HUES64 (cell line): ENCODE measurements around the gene AARS2.
A peak's percentile ranks its signal among the peaks of the same experiment; 100 is the strongest.

Source experiments
- H3K27ac ChIP-seq: 2 replicates; pipeline ENCODE4 v1.7.0; 2013; ENCODE audit warnings: low read depth, low read length, inconsistent platforms
- H3K27me3 ChIP-seq: 2 replicates; pipeline ENCODE4 v1.6.1; 2013; ENCODE audit warnings: mild to moderate bottlenecking, low read length; ENCODE audit not compliant: insufficient read depth
- H3K36me3 ChIP-seq: 2 replicates; pipeline ENCODE4 v1.6.1; 2013; ENCODE audit warnings: mild to moderate bottlenecking, low read length; ENCODE audit not compliant: insufficient read depth
- H3K4me1 ChIP-seq: 2 replicates; pipeline ENCODE4 v1.6.1; 2013; ENCODE audit warnings: mild to moderate bottlenecking, low read length, moderate library complexity; ENCODE audit not compliant: insufficient read depth
- H3K4me3 ChIP-seq: 2 replicates; pipeline ENCODE4 v1.5.1; 2013; ENCODE audit warnings: mild to moderate bottlenecking, low read length, moderate library complexity
- H3K9ac ChIP-seq: 2 replicates; pipeline ENCODE4 v1.6.1; 2013; ENCODE audit warnings: mild to moderate bottlenecking, low read depth, low read length
- H3K9me3 ChIP-seq: 2 replicates; pipeline ENCODE4 v1.6.1; 2013; ENCODE audit warnings: low read depth, low read length; ENCODE audit not compliant: insufficient read depth
- WGBS: fragments of 150-250, 120-280 bp; methylation state at CpG from one replicate; pipeline ENCODE4 v1.1.7; 2013; ENCODE audit warnings: missing lambda C conversion rate; 5-methylcytosine and 5-hydroxymethylcytosine counted together

The AARS2 gene

DNA sequence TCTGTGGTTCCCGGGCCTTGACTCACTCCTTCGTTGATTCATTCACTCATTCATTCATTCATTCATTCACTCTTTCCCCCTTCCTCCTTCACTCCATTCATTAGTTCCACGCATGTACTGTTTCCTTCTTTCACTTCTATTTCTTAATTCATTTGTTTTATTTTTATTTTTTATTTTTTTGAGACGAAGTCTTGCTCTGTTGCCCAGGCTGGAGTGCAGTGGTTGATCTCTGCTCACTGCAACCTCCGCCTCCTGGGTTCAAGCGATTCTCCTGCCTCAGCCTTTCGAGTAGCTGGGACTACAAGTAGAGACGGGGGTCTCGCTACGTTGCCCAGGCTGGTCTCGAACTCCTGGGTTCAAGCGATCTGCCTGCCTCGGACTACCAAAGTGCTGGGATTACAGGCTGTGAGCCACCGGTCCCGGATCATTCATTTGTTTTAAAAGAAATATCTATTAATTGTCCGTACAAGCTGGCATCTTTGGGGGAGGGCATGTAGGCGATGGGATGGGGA lies 47.4 kb downstream of the AARS2 start:
- H3K4me3 ChIP-seq = no peak overlapping the region
- peaks cover 24% of the 10 kb centered on the region for H3K27me3 ChIP-seq
- peaks cover 5% of the 10 kb centered on the region for H3K36me3 ChIP-seq
- H3K27ac ChIP-seq = no peak overlapping the region
- WGBS = 73% methylated on average over 16 of the region's 17 CpGs
- no peak overlapping the region for H3K9ac ChIP-seq
- no peaks in the 10 kb centered on the region for H3K9me3 ChIP-seq
- peaks cover 33% of the 10 kb centered on the region for H3K4me1 ChIP-seq

DNA sequence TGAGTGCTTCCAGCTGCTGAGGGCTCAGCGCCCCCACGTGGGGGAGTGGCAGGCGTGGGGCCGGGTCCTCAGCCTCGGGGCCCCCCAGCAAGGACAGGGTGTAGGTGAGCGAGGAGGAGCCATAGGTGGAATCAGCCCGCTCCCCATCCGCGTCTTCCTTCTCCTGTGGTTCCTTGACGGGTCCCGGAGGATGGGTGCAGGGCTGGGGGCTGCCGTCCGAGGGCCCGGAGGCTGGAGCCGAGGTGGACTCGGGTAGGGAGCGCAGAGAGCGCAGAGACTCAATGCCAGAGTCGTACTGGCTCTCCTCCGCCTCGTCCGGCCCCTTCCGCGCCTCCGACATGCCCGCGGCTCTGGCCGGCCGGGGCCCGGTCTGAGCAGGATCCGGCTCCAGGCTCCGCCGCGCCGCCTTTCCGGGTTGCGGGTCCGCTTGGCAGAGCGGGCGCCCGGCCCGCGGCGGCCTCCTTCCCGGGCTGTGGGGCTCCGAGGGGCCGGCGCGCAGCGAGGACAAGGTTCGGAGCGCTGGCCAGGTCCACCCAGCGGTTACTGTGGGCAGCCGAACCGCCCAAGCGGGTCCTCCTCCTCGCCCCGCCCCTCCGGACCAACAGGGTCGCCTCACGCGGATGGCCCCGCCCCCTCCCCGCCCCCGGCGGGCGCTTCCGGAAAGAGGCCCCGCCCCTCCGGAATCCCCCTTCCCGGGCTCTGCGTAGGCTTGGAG lies 48.0 kb downstream of the AARS2 start, which contains the start of gene NFKBIE:
TSS of gene NFKBIE (minus strand) at position 545 of the 715 bp plus-strand sequence. CDS start at position 340, 205 bp downstream.
- peaks cover 23% of the 10 kb centered on the region for H3K27me3 ChIP-seq
- peaks cover 33% of the 10 kb centered on the region for H3K4me1 ChIP-seq
- no peaks in the 10 kb centered on the region for H3K9me3 ChIP-seq
- peaks cover 9% of the 10 kb centered on the region for H3K36me3 ChIP-seq
- peak within 1 kb of the TSS; percentile 63 for H3K9ac ChIP-seq
- H3K4me3 ChIP-seq = peak within 1 kb of the TSS; percentile 90
- H3K27ac ChIP-seq = no peak within 1 kb of the TSS
- under 1% methylated on average over 72 of the region's 72 CpGs for WGBS

DNA sequence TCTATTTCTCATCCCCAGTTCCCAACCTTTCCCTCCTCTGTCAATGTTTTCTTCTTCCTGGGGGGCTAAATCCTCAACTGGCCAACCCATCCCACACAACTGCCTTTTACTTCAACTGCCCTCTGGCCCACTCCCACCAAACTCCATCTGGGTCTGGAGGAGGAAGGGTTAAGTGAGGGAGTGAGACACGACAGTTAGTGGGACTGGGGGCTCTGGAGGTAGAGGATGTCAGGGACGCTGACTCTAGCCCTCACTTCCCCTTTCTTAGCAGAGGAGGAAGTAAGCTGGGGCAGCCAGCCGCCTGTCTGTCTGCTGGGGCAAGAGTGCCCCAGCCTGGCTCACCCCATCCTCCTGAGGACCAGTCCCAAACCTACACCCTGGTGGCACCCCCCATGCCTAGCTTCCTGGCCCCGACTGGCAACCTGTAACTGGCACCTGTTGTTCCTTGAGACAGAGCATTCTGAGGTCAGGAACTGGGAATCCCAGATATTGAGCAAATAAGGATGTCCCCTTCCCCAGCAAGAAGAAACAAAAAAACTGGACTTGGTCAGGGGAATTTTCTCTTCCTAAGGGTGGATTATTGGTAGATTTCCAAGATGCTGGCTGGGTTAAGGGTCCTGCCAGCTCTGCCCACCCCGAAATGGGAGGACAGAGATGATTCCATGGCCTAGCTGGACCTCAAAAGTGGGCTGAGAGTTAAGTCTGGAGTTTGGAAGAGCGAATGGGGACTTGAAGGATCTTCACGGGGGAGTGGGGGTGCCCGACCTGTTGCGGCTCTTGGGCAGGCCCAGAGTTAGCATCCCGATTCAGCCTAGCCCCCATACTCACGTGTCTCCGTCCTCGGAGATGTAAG lies 48.8 kb downstream of the AARS2 start:
- Histone ChIP-seq H3K4me3 (peak overlapping the region; percentile 90), H3K36me3 (peaks cover 16% of the 10 kb centered on the region), H3K9ac (peak overlapping the region; percentile 63), H3K27ac (no peak overlapping the region), H3K4me1 (peaks cover 33% of the 10 kb centered on the region), H3K9me3 (no peaks in the 10 kb centered on the region), H3K27me3 (peaks cover 15% of the 10 kb centered on the region)
- 12% methylated on average over 13 of the region's 13 CpGs for WGBS

DNA sequence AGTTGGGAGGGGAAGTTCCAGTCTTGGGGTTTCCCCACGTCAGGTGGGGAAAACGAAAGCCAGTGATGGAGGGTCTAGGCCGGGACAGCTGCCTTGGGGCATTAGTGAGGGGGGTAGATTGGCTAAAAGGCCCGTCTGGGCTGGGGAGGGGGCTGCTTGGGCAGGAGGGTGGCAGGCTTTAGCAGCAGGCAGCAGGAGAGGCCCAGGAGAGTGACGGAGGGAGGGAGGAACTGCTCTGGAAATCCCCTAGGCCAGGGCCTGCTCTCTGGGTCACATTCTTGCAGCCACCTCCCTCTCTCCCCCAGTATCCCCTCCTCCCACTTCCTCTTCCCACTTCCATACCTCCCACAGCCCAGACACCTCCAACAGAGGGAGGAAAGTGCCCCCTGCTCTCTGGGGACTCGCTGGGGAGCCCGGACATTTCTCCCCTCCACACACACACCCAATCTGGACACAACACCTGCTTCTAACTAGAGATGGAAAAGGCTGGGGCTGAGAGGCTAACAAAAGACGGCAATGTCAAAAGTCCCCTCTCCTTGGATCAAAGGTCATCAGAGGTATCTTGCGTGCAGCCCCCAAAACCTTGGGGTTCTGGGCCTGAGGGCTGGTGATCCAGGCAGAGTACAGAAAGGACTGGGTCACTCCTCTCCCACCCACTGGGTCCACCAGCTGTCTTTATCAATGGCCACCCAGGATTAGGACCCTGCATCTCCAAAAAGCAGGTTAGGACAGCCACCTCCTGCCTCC lies 49.6 kb downstream of the AARS2 start:
- H3K27ac ChIP-seq = no peak overlapping the region

DNA sequence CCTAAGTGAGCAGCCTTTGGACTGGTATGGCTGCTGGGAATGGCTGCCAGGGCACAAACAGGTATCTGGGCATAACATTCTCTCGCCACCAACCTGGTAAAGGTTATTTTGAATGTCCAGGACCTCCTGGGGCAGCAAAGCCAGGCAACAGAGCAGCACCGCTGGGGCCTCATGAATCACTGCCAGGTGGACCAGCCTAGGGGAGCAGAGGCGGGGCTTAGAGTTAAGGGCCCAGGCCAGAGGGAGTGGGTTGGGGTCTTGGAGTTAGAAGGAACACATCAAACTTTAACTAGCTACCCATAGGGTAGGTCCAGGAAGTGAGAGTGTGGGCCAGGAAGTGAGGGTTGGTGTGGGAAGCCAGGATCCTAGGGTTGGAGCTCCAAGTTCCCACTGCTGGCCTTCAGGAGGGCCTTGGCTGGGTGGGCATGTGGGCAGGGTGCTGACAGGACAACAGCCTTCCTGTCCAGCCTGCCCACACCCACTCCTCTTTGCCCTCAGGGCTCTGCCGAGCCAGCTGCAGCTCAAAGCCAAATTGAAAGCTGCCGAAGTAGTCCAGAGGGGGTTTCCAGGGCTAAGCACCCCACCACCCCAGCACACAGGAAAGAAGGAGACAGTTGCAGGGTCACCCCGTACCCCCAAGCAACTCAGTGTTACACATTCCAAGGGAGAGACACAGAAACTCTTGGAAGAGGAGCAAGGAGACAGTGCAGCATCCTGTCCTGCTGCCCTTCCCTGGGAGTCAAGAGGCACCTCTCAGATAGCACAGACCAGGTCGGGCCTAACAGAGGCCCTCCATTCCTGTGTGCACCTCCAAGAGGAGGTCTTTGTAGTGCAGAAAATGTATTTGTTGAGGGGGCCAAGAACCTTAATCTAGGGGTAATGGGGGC lies 50.4 kb downstream of the AARS2 start:
- no peaks in the 10 kb centered on the region for H3K9me3 ChIP-seq
- H3K36me3 ChIP-seq = peaks cover 27% of the 10 kb centered on the region
- peaks cover 6% of the 10 kb centered on the region for H3K27me3 ChIP-seq
- peaks cover 26% of the 10 kb centered on the region for H3K4me1 ChIP-seq
- no peak overlapping the region for H3K27ac ChIP-seq
- H3K9ac ChIP-seq = peak overlapping the region; percentile 35
- H3K4me3 ChIP-seq = peak overlapping the region; percentile 90
- 80% methylated on average over 7 of the region's 7 CpGs for WGBS

More for the DNA sequence above, 49.6 kb downstream of the AARS2 start:
- WGBS = 47% methylated on average over 8 of the region's 9 CpGs
- peaks cover 28% of the 10 kb centered on the region for H3K4me1 ChIP-seq
- peaks cover 24% of the 10 kb centered on the region for H3K36me3 ChIP-seq
- H3K27me3 ChIP-seq = peaks cover 7% of the 10 kb centered on the region
- H3K4me3 ChIP-seq = peak overlapping the region; percentile 90
- no peaks in the 10 kb centered on the region for H3K9me3 ChIP-seq
- H3K9ac ChIP-seq = peak overlapping the region; percentile 35

DNA sequence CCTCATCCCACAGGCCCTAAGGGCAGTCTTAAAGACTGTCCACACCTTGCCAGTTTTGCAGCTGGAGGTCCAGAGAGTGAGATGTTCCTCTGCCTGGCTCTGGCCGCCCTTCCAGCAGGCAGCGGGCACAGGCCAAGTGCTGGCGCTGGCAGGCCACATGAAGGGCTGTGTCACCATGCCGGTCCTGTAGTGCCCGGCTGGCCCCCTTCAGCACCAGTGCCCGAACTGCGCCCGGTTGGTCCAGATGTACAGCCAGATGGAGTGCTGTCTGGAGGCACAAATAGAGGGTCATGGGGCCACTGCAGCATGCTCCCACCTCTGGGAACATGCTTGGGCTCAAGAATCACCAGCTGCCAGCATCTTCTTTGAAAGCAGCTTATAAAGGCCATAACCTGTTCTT lies 51.6 kb downstream of the AARS2 start:
- Histone ChIP-seq H3K36me3 (peaks cover 27% of the 10 kb centered on the region), H3K27ac (no peak overlapping the region), H3K9ac (no peak overlapping the region), H3K9me3 (no peaks in the 10 kb centered on the region), H3K4me1 (peaks cover 28% of the 10 kb centered on the region), H3K27me3 (peaks cover 6% of the 10 kb centered on the region), H3K4me3 (no peak overlapping the region)
- WGBS = 98% methylated on average over 8 of the region's 8 CpGs

DNA sequence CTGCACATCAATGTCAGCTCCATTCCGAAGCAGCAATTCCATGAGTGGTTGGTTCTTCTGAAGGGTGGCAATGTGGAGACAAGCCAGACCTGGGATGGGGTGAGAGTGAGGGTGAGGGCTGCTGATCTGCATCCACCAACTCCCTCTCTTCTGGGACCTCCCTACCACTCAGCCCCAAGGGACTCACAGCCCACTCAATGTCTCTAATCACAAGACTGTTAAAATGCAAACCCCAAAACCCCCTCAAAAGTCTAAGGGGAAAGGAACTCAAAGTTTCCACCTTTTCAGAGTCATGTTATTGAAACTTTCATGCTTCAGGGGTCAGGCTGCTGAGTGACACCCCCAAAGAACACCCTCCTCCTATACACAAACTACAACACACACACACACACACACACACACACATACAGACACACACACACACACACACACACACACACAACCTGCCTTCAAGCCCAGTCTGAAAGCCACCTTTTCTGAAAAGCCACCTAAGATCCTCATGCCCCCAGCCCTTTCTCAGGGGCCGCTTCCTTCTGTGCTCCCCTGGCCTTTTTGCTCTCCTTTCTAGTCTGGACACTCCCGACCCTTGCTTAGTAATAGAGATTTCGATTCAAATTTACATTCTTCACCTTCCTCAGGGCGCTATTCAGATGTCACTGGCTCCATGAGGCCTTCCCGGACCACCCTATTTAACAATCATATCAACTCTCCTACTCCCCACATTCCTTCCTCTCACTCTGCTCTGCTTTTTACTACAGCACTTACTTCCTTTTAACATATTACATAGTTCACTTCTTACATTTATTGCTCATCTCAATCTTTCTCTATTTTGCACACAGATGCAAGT lies 52.5 kb downstream of the AARS2 start:
- Histone ChIP-seq H3K27me3 (peaks cover 6% of the 10 kb centered on the region), H3K4me3 (no peak overlapping the region), H3K36me3 (peaks cover 30% of the 10 kb centered on the region), H3K4me1 (peaks cover 31% of the 10 kb centered on the region), H3K27ac (no peak overlapping the region), H3K9me3 (no peaks in the 10 kb centered on the region), H3K9ac (no peak overlapping the region)
- WGBS = 96% methylated on average over 6 of the region's 6 CpGs

DNA sequence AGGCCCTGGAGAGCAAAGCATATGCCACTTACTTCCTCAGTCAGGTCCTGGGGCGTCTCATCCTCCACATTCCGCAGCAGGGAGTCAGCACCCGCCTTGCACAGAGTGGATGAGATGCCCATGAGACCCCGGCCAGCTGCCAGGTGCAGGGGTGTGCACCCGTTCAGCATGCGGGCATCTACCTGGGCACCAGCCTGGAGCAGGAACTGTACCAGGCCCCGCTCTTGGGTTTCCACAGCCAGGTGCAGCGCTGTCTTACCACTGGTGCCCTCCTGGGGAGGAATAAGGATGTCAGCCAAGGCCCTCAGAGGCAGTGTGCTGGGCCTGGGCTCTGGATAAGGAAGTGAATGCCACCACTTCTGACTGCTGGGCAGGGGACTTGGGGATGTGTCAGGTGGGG lies 53.1 kb downstream of the AARS2 start:
- no peak overlapping the region for H3K27ac ChIP-seq
- WGBS = 93% methylated on average over 8 of the region's 8 CpGs
- no peak overlapping the region for H3K4me3 ChIP-seq
- H3K36me3 ChIP-seq = peaks cover 36% of the 10 kb centered on the region
- H3K9me3 ChIP-seq = no peaks in the 10 kb centered on the region
- H3K4me1 ChIP-seq = peaks cover 34% of the 10 kb centered on the region
- H3K27me3 ChIP-seq = peaks cover 5% of the 10 kb centered on the region
- H3K9ac ChIP-seq = no peak overlapping the region

DNA sequence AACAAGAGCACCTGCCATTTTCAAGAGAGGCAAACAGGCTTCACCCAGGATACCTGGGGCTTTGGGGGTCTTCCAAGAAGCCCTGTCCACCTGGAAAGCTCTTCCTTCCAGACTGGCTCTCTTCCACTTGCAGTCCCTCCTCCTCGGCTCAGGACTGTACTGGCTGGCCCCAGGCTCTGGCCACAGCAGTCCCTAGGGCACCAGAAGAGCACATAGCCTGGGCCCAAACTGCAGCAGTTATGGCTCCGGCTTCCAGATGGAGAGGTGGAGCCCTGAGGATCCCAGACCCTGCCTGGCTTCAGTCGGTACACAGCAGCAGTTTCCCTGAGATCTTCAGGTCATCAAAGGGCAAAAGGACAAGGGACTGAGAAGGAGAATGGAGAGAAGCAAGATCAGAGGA lies 54.2 kb downstream of the AARS2 start:
- Histone ChIP-seq H3K9ac (no peak overlapping the region), H3K27me3 (no peaks in the 10 kb centered on the region), H3K27ac (no peak overlapping the region), H3K4me3 (no peak overlapping the region), H3K36me3 (peaks cover 47% of the 10 kb centered on the region), H3K4me1 (peaks cover 27% of the 10 kb centered on the region), H3K9me3 (no peaks in the 10 kb centered on the region)
- WGBS = 97% methylated on average over 3 of the region's 3 CpGs
